ENCODE data around the gene TBC1D20.
"Not testable (repeated sequence)": the region's sequence is repeated elsewhere in the genome, so short reads cannot be mapped to it uniquely, and the experiment has no call there.

TBC1D20 gene

DNA sequence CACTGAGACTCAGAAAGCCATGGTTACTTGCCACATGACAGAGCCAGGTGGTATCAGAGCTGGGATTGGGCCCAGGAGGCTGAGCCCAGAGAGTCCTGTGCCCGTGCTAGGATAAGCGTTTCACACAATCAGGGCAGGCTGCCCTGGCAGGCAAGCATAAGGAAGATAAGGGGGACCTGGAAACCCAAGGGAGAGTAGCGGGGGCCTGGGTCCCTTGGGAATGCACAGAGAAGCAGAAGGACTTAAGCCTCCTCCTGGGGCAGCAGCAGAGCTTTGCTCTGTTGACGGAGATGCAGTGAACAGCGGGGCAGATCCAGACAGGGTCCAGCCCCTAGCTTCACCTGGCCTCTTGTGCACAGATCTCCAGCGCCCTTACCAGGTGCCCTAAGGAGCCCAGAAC, 73.1 kb downstream of the TBC1D20 start:
- H3K4me1 ChIP-seq (ENCODE audit: control insufficient read depth in 5 of 5, insufficient read depth in 5 of 5, low read length in 5 of 5), result no peaks in the 10 kb centered on the region
- H3K9ac ChIP-seq (ENCODE audit: low read length in 5 of 5), result no peak overlapping the region
- H3K9me3 ChIP-seq (ENCODE audit: control insufficient read depth in 5 of 5, low read length in 5 of 5), result no peaks in the 10 kb centered on the region
- H3K36me3 ChIP-seq (ENCODE audit: control insufficient read depth in 5 of 5, insufficient read depth in 5 of 5, low read length in 5 of 5), result peaks cover 0 to 41% (median 23%) of the 10 kb centered on the region in 5 donors
- H3K27ac ChIP-seq (ENCODE audit: low read depth, low read length), result no peak overlapping the region
- H3K27me3 ChIP-seq (ENCODE audit: control insufficient read depth in 5 of 5, insufficient read depth in 4 of 5, low read length in 5 of 5), result no peaks in the 10 kb centered on the region
- H3K4me3 ChIP-seq (ENCODE audit: low read depth in 1 of 5, low read length in 5 of 5), result no peak overlapping the region

DNA sequence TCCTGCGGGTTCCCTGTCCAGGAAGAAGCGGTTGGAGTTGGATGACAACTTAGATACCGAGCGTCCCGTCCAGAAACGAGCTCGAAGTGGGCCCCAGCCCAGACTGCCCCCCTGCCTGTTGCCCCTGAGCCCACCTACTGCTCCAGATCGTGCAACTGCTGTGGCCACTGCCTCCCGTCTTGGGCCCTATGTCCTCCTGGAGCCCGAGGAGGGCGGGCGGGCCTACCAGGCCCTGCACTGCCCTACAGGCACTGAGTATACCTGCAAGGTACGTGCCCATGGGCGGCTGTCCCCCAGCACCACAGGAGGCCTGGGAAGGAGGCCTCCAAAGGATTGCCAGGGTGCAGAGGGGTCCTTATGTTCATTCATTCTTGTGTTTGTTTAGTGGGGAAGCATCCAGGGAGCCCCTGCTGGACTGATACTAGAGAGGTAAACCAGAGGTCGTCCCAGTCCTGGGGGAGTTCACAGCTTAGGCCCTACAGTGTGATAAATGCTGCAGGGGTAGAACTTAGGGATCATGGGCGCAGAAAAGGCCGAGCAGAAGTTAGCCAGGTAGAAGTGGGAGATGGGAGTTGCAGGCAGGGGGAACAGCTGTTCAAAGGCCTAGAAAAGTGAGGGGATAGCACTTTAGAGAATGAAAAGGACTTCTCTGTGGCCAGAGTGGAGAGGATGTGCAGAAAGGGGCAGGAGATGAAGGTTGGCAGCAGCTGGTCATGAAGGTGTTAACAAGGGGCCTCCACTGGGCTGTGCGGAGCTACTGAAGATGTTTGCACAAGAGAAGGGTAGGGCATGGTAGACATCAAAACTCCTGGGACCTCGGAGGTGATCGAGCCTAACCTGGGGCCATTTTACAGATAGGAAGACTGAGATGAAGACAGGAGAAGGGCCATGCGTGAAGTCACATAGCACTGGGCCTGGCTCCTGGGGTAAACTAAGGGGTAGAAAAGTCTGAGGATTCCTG, 74.0 kb downstream of the TBC1D20 start:
- Histone ChIP-seq H3K9me3 (ENCODE audit: control insufficient read depth in 5 of 5, low read length in 5 of 5) (no peaks in the 10 kb centered on the region), H3K4me3 (ENCODE audit: low read depth in 1 of 5, low read length in 5 of 5) (no peak overlapping the region), H3K4me1 (ENCODE audit: control insufficient read depth in 5 of 5, insufficient read depth in 5 of 5, low read length in 5 of 5) (no peaks in the 10 kb centered on the region), H3K27ac (ENCODE audit: low read depth, low read length) (no peak overlapping the region), H3K9ac (ENCODE audit: low read length in 5 of 5) (no peak overlapping the region), H3K36me3 (ENCODE audit: control insufficient read depth in 5 of 5, insufficient read depth in 5 of 5, low read length in 5 of 5) (peaks cover 0 to 39% (median 23%) of the 10 kb centered on the region in 5 donors), H3K27me3 (ENCODE audit: control insufficient read depth in 5 of 5, insufficient read depth in 4 of 5, low read length in 5 of 5) (no peaks in the 10 kb centered on the region)

DNA sequence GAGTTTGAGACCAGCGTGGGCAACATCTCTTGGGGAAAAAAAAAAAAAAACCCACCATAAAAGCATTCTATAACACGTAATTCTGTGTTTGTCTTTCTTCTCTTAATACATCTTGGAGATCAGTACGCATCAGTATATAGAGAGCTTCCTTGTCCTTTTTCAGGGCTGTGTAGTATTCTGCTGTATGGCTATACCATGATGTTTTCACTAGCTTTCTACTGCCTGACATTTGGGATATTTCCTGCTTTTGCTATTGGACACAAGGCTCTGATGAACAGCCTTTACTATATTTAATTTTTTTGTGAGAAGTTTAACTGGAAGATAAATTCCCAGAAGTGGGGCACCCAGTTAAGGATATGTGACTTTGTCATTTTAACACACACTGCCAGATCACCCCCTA, 74.8 kb downstream of the TBC1D20 start:
- Histone ChIP-seq H3K9ac (ENCODE audit: low read length in 5 of 5) (no peak overlapping the region), H3K27me3 (ENCODE audit: control insufficient read depth in 5 of 5, insufficient read depth in 4 of 5, low read length in 5 of 5) (no peaks in the 10 kb centered on the region), H3K27ac (ENCODE audit: low read depth, low read length) (no peak overlapping the region), H3K4me3 (ENCODE audit: low read depth in 1 of 5, low read length in 5 of 5) (no peak overlapping the region), H3K36me3 (ENCODE audit: control insufficient read depth in 5 of 5, insufficient read depth in 5 of 5, low read length in 5 of 5) (peaks cover 0 to 37% (median 23%) of the 10 kb centered on the region in 5 donors), H3K4me1 (ENCODE audit: control insufficient read depth in 5 of 5, insufficient read depth in 5 of 5, low read length in 5 of 5) (peaks cover 0 to under 1% (median 0%) of the 10 kb centered on the region in 5 donors), H3K9me3 (ENCODE audit: control insufficient read depth in 5 of 5, low read length in 5 of 5) (no peaks in the 10 kb centered on the region)

DNA sequence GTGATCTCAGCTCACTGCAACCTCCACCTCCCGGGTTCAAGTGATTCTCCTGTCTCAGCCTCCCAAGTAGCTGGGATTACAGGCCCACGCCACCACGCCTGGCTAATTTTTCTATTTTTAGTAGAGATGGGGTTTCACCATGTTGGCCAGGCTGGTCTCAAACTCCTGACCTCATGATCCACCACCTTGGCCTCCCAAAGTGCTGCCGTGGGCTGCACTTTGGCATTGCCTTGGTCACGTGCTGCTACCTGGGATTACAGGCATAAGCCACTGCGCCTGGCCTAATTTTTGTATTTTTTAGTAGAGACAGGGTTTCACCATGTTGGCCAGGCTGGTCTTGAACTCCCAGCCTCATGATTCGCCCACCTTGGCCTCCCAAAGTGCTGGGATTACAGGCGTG, 75.7 kb downstream of the TBC1D20 start:
- H3K9me3 ChIP-seq (ENCODE audit: control insufficient read depth in 5 of 5, low read length in 5 of 5); H3K4me3 ChIP-seq (ENCODE audit: low read depth in 1 of 5, low read length in 5 of 5); H3K4me1 ChIP-seq (ENCODE audit: control insufficient read depth in 5 of 5, insufficient read depth in 5 of 5, low read length in 5 of 5); H3K9ac ChIP-seq (ENCODE audit: low read length in 5 of 5); H3K27ac ChIP-seq (ENCODE audit: low read depth, low read length); H3K27me3 ChIP-seq (ENCODE audit: control insufficient read depth in 5 of 5, insufficient read depth in 4 of 5, low read length in 5 of 5): not testable (repeated sequence)
- H3K36me3 ChIP-seq (ENCODE audit: control insufficient read depth in 5 of 5, insufficient read depth in 5 of 5, low read length in 5 of 5), result peaks cover 0 to 33% (median 23%) of the 10 kb centered on the region in 5 donors

All from subcutaneous abdominal adipose tissue (tissue), 5 donors.